K562 (cell line): ENCODE measurements around the gene WIPF3. TPM values are rescaled to one million over a fixed set of nuclear protein-coding genes. Genes with fewer than 3 reads are reported as not detected.

Experiments used
- ARID2 ChIP-seq: fragments of 450-650 bp; IDR thresholded peaks from 2 replicates; pipeline ENCODE4 v1.6.1; 2017; ENCODE audit warnings: antibody characterized with exemption, mild to moderate bottlenecking
- polyA plus RNA-seq, 8 experiments: library from polyadenylated mRNA; depleted of rRNA in 4 of 8; stranded (reverse) in 5 of 8; unstranded in 3 of 8; fragments of >200 nt; fragmentation: Nextera tagmentation in 2 of 8; fragmentation: Illumina TruSeq in 1 of 8; extraction: Ambion mirVana in 2 of 8; extraction: Trizol in 1 of 8; gene quantifications; 2 replicates each; pipeline versions ENCODE4 v1.2.1 to v1.2.3, GENCODE V29; 2011 to 2014; ENCODE audit warnings: inconsistent platforms in 1 of 8, missing spikeins in 1 of 8
- total RNA-seq, 7 experiments: library from RNA; depleted of rRNA in 6 of 7; stranded (reverse); fragments of >200 nt in 6 of 7; fragmentation: Illumina TruSeq in 2 of 7; extraction: Trizol in 2 of 7; gene quantifications; 2 replicates each; pipeline versions ENCODE4 v1.2.1 to v1.2.3, GENCODE V29; 2011 to 2021; ENCODE audit warnings: low replicate concordance in 1 of 7
- TF ChIP-seq, protein P1 (sequence below), 2 experiments: fragments of 450-650 bp; IDR thresholded peaks; 2 replicates each; pipeline ENCODE4 v1.6.1; 2016; ENCODE audit warnings: mild to moderate bottlenecking in 2 of 2, borderline replicate concordance in 1 of 2, low read depth in 1 of 2, moderate library complexity in 1 of 2

The WIPF3 gene
- total and polyA plus RNA-seq, 9 of the 15 experiments (the other 6 are each of a cell fraction or from before 2014, with no cell fraction given): 0.18 to 3.2 (median 1.7) TPM

GRCh38 chr7:29770371-29770770 lies 35.9 kb upstream of the WIPF3 start (continued):
- TF ChIP-seq, protein P1, sequence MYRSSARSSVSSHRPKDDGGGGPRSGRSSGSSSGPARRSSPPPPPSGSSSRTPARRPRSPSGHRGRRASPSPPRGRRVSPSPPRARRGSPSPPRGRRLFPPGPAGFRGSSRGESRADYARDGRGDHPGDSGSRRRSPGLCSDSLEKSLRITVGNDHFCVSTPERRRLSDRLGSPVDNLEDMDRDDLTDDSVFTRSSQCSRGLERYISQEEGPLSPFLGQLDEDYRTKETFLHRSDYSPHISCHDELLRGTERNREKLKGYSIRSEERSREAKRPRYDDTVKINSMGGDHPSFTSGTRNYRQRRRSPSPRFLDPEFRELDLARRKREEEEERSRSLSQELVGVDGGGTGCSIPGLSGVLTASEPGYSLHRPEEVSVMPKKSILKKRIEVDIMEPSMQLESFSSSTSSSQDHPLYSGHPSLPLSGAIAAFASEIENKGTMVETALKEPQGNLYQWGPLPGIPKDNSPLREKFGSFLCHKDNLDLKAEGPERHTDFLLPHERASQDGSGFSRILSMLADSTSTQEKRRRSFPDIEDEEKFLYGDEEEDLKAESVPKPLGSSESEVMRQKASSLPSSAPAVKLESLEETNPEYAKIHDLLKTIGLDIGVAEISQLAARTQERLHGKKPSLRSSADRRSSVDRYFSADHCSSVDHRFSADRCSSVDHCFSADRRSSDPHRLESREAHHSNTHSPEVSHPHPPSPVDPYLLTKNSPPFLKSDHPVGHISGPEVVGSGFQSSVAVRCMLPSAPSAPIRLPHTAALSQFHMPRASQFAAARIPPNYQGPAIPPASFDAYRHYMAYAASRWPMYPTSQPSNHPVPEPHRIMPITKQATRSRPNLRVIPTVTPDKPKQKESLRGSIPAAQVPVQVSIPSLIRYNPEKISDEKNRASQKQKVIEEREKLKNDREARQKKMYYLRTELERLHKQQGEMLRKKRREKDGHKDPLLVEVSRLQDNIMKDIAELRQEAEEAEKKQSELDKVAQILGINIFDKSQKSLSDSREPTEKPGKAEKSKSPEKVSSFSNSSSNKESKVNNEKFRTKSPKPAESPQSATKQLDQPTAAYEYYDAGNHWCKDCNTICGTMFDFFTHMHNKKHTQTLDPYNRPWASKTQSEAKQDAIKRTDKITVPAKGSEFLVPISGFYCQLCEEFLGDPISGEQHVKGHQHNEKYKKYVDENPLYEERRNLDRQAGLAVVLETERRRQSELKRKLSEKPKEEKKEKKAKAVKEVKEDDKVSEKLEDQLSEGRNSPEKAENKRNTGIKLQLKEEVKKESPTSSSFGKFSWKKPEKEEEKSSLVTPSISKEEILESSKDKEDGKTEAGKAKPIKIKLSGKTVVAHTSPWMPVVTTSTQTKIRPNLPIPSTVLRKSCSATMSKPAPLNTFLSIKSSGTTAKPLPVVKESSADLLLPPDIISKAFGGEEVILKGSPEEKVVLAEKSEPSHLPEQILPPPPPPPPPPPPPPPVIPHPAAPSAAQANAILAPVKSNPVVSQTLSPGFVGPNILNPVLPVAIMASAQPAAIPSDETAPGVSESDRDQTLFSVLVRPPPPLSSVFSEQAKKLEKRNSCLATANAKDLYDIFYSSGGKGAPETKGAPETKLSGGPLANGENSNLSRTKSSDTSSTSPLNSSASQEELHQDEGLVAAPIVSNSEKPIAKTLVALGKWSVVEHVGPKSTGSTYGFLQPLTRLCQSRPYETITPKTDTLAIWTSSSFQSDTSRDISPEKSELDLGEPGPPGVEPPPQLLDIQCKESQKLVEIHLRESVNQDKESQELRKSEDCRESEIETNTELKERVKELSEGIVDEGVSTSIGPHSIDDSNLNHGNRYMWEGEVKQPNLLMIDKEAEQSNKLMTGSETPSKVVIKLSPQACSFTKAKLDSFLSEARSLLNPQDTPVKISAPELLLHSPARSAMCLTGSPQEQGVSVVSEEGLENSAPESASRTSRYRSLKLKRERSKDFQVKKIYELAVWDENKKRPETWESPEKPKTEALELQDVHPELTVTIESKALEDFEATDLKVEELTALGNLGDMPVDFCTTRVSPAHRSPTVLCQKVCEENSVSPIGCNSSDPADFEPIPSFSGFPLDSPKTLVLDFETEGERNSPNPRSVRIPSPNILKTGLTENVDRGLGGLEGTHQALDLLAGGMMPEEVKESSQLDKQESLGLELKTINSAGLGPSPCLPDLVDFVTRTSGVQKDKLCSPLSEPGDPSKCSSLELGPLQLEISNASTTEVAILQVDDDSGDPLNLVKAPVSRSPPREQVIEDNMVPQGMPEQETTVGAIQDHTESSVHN (IDR thresholded peaks at IDR 0.05; ENCODE audit: borderline replicate concordance in 1 of 2, low read depth in 1 of 2): no peak
- TF ChIP-seq ARID2: no peak
